Hepatocyte (in vitro differentiated cells): ENCODE measurements around the gene SYNE2. TPM values are rescaled to one million over a fixed set of nuclear protein-coding genes. Genes with fewer than 3 reads are reported as not detected.

ENCODE experiments used
- DNase-seq: peaks from one replicate; pipeline ENCODE4 v3.0.0-alpha.2; 2016; ENCODE audit warnings: low spot score
- H2AFZ ChIP-seq: fragments of 200-600 bp; sonication (generic); 2 replicates; pipeline ENCODE4 v1.6.0; 2016; ENCODE audit warnings: antibody characterized with exemption, mild to moderate bottlenecking
- H3K27ac ChIP-seq: fragments of 200-600 bp; sonication (generic); 2 replicates; pipeline ENCODE4 v1.5.1; 2016; ENCODE audit warnings: mild to moderate bottlenecking
- H3K27me3 ChIP-seq: fragments of 200-600 bp; sonication (generic); 2 replicates; pipeline ENCODE4 v1.6.1; 2016
- H3K36me3 ChIP-seq: fragments of 200-600 bp; sonication (generic); replicated peaks from 2 replicates; pipeline ENCODE4 v1.5.1; 2016; ENCODE audit warnings: low read depth; ENCODE audit not compliant: insufficient read depth
- H3K4me1 ChIP-seq: fragments of 200-600 bp; sonication (generic); 2 replicates; pipeline ENCODE4 v1.5.1; 2016; ENCODE audit warnings: mild to moderate bottlenecking, moderate library complexity; ENCODE audit not compliant: insufficient read depth
- H3K4me2 ChIP-seq: fragments of 200-600 bp; sonication (generic); 2 replicates; pipeline ENCODE4 v1.6.0; 2016
- H3K4me3 ChIP-seq: fragments of 200-600 bp; sonication (generic); 2 replicates; pipeline ENCODE4 v1.5.1; 2016; ENCODE audit warnings: mild to moderate bottlenecking
- H3K79me2 ChIP-seq: fragments of 200-600 bp; sonication (generic); 2 replicates; pipeline ENCODE4 v1.6.0; 2017; ENCODE audit warnings: mild to moderate bottlenecking
- H3K9me2 ChIP-seq: fragments of 200-600 bp; sonication (generic); replicated peaks from 2 replicates; pipeline ENCODE4 v1.6.0; 2017; ENCODE audit warnings: mild to moderate bottlenecking; ENCODE audit not compliant: insufficient read depth
- H3K9me3 ChIP-seq: fragments of 200-600 bp; sonication (generic); 2 replicates; pipeline ENCODE4 v1.5.1; 2016; ENCODE audit warnings: low read depth, mild to moderate bottlenecking
- H4K20me1 ChIP-seq: fragments of 200-600 bp; sonication (generic); 2 replicates; pipeline ENCODE4 v1.6.0; 2016; ENCODE audit warnings: mild to moderate bottlenecking; ENCODE audit not compliant: insufficient read depth, poor library complexity, severe bottlenecking
- EZH2 ChIP-seq: fragments of 200-600 bp; sonication (generic); IDR thresholded peaks from 2 replicates; pipeline ENCODE4 v1.6.1; 2016; ENCODE audit warnings: antibody characterized with exemption, mild to moderate bottlenecking, borderline replicate concordance
- EZH2phosphoT487 ChIP-seq: fragments of 200-600 bp; sonication (generic); IDR thresholded peaks from one replicate; pipeline ENCODE4 v1.6.1; 2018; ENCODE audit warnings: antibody characterized with exemption, mild to moderate bottlenecking, low read depth, moderate library complexity; ENCODE audit not compliant: unreplicated experiment, severe bottlenecking
- WGBS: methylation state at CpG from one replicate; pipeline ENCODE4 v1.1.6; 2016; ENCODE audit warnings: low lambda C conversion rate; ENCODE audit errors: missing lambda C conversion rate; 5-methylcytosine and 5-hydroxymethylcytosine counted together
- polyA plus RNA-seq: library from polyadenylated mRNA; unstranded; fragments of >200 nt; fragmentation: Nextera tagmentation; extraction: Ambion mirVana; gene quantifications from 2 replicates; pipeline ENCODE4 v1.2.1, GENCODE V29; 2016
- total RNA-seq: library from RNA; depleted of rRNA; stranded (reverse); fragments of >200 nt; gene quantifications from 2 replicates; pipeline ENCODE4 v1.2.3, GENCODE V29; 2014
- TF ChIP-seq, protein P1 (sequence below): fragments of 200-600 bp; sonication (generic); IDR thresholded peaks from 2 replicates; pipeline ENCODE4 v1.5.1; 2016; ENCODE audit warnings: antibody characterized with exemption, mild to moderate bottlenecking; ENCODE audit not compliant: poor library complexity

The SYNE2 gene
- total and polyA plus RNA-seq, 2 experiments from 2014 or later = 21.0 to 58.6 TPM

- TF ChIP-seq EZH2phosphoT487 (no peak), EZH2 (no peak)
- TF ChIP-seq, protein P1, sequence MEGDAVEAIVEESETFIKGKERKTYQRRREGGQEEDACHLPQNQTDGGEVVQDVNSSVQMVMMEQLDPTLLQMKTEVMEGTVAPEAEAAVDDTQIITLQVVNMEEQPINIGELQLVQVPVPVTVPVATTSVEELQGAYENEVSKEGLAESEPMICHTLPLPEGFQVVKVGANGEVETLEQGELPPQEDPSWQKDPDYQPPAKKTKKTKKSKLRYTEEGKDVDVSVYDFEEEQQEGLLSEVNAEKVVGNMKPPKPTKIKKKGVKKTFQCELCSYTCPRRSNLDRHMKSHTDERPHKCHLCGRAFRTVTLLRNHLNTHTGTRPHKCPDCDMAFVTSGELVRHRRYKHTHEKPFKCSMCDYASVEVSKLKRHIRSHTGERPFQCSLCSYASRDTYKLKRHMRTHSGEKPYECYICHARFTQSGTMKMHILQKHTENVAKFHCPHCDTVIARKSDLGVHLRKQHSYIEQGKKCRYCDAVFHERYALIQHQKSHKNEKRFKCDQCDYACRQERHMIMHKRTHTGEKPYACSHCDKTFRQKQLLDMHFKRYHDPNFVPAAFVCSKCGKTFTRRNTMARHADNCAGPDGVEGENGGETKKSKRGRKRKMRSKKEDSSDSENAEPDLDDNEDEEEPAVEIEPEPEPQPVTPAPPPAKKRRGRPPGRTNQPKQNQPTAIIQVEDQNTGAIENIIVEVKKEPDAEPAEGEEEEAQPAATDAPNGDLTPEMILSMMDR = no peak
- no peaks in the 10 kb centered on the region for H3K27me3 ChIP-seq
Observed at GRCh38 chr14:63952053-63952932, 99.5 kb downstream of the SYNE2 start.

GRCh38 chr14:63952933-63953437 lies 100.2 kb downstream of the SYNE2 start:
- H3K4me1 ChIP-seq = no peaks in the 10 kb centered on the region

More at GRCh38 chr14:63952053-63952932, 99.5 kb downstream of the SYNE2 start:
- Histone ChIP-seq H3K4me1 (no peaks in the 10 kb centered on the region), H2AFZ (no peak overlapping the region), H3K9me2 (no peaks in the 10 kb centered on the region), H3K79me2 (no peaks in the 10 kb centered on the region), H4K20me1 (no peaks in the 10 kb centered on the region), H3K4me3 (no peak overlapping the region), H3K4me2 (no peak overlapping the region), H3K36me3 (peaks cover 3% of the 10 kb centered on the region), H3K9me3 (no peaks in the 10 kb centered on the region), H3K27ac (no peak overlapping the region)
- no peak for DNase-seq
- WGBS = 90% methylated on average over 6 of the region's 6 CpGs

GRCh38 chr14:63956326-63956725 lies 103.5 kb downstream of the SYNE2 start:
- Histone ChIP-seq H3K9me3 (no peaks in the 10 kb centered on the region), H3K4me2 (no peak overlapping the region), H3K79me2 (no peaks in the 10 kb centered on the region), H3K27ac (no peak overlapping the region), H3K27me3 (no peaks in the 10 kb centered on the region), H4K20me1 (no peaks in the 10 kb centered on the region), H2AFZ (no peak overlapping the region), H3K36me3 (no peaks in the 10 kb centered on the region), H3K4me3 (no peak overlapping the region), H3K9me2 (no peaks in the 10 kb centered on the region), H3K4me1 (no peaks in the 10 kb centered on the region)
- no peak for DNase-seq
- TF ChIP-seq EZH2 (no peak), EZH2phosphoT487 (no peak)
- TF ChIP-seq, protein P1 = no peak

More at GRCh38 chr14:63952933-63953437, 100.2 kb downstream of the SYNE2 start:
- no peak for DNase-seq
- Histone ChIP-seq H3K36me3 (peaks cover 3% of the 10 kb centered on the region), H4K20me1 (no peaks in the 10 kb centered on the region), H3K4me3 (no peak overlapping the region), H3K27ac (no peak overlapping the region), H3K9me3 (no peaks in the 10 kb centered on the region), H3K4me2 (no peak overlapping the region), H3K79me2 (no peaks in the 10 kb centered on the region), H3K27me3 (no peaks in the 10 kb centered on the region), H2AFZ (no peak overlapping the region), H3K9me2 (no peaks in the 10 kb centered on the region)
- 100% methylated on average over 2 of the region's 2 CpGs for WGBS
- TF ChIP-seq, protein P1 = no peak
- TF ChIP-seq EZH2phosphoT487 (no peak), EZH2 (no peak)
